ENCODE measurements around the gene ENO3.
"Not testable (repeated sequence)": the region's sequence is repeated elsewhere in the genome, so short reads cannot be mapped to it uniquely, and the experiment has no call there.

Gene ENO3

DNA sequence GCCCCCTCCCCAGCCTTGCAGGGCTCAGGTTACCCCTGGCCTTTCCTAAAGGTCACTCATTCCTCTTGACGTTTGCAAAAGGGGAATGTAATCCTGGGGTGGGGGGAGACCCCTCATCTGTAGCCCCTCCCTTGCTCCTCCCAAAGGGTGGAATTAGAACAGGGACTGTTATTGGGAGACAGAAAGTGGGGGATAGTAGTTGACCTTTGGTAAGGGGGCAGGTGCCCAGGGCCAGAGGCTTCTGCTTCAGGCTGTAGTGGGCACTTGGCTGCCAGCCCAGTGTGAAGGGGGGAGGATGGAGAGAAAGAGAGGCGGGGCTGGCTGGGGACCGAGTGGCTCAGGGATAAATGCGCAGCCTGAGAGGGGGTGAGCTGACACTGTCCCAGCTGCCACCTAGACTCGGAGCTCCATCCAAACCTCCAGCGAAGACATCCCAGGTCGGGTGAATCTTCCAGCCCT lies at the start of gene ENO3:
Gene ENO3, plus strand, starts transcription at position 374 of the 459 bp plus-strand sequence. CDS start 711 bp downstream, outside the sequence.
- DNase-seq (ENCODE audit: low spot score), result no peak

DNA sequence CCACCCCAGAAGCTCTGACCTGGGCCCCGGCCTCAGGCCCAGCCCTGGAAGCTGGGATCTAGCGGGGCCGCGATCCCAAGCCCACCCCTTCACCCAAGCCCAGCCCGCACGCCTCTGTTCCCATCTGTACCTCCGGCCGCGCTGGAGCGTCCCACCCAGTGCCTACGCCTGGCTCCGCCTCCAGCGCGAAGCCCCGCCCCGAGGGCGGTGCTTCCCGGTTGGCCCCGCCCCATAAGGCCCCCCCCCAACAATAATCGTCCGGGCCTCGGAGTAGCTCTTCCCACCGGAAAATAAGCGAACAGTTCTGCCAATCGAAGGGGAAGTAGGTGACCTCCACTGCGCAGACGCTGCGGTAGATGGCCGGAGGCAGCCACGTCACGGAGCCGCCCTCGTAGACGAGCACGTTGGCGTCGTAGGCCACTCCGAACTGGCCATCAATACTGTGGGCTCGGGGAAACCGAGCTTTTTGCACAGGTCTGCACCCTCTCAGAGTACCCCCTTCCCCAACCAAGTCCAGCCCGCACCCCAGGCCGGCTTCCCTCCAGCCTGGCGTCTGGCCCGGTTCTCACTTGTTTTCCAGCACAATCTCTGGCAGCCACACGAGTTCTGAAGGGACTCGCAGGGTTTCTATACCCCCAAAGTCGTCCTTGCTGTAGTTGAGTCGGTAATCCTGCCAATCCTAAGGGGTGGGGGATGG lies 49.1 kb upstream of the ENO3 start:
- no peak for DNase-seq (ENCODE audit: low spot score)

DNA sequence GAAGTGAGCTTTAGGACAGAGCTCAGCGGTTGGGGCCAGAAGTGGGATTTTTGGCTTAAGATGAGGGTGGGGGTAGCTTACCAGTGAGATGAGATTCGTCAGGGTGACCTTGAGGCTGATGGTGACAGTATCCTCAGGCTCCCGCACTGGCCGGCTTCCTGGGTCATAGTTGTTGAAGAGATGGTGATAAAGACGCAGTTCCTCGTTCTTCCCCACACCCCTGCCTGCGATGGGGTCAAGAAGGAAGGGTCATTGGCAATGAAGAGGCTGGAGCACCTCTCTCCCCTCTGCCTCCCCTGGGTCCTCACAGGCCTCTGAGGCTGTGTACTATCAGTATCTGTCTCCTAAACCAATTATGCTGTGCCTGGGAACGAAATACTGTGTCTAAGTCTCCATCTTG lies 48.4 kb upstream of the ENO3 start:
- no peak for DNase-seq (ENCODE audit: low spot score)

DNA sequence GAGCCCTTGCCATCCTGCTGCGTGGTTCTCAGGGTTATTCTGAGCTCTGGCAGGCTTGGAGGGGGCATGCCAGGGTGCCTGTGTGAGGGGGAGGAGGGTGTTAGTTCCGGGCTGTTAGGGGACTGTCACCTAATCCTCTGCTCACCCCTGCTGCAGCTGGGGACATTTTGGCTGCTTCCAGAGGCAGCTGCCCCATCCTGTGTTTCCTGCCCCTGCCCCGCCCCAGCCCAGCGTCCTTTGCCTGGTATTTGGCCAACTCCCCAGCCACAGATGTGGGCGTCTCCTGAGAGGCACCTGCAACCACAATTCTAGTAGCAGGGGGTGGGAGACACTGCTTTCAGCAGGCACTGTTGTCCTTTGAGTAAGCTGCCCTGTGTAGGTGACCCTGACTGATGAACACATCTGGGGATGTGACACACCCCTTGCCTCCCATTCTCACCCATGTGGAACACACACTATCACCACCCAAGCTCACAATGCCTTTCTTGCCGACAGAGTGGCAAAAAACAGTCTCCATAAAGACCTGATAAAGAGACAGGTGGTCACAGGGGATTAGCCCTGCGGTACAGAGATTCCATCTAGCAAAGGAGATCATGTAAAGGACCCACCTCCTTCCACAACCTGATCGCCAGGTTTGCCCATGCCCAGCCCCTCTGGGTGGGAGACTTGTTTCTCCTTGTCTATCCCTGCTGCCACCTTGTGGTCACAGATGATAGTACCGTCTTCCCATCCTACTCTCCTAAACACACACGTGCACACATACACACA lies 47.7 kb upstream of the ENO3 start, which contains the start of gene CHRNE:
Gene CHRNE, minus strand, starts transcription at position 48 of the 768 bp plus-strand sequence. Its CDS starts 35 bp downstream, at position 13.
- DNase-seq (ENCODE audit: low spot score), result peak; percentile 63

DNA sequence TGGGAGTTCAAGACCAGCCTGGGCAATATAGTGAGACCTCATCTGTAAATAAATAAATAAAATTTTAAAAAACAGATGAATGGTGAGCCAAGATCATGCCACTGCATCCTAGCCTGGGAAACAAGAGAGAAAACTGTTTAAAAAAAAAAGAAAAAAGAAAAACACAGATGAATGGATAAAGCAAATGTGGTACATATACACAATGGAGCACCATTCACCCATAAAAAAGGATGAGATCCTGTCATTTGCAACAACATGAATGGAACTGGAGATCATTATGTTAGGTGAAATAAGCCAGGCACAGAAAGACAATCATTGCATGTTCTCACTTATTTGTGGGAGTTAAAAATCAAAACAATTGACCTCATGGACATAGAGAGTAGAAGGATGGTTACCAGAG lies 44.3 kb upstream of the ENO3 start:
- DNase-seq (ENCODE audit: low spot score), result not testable (repeated sequence)

DNA sequence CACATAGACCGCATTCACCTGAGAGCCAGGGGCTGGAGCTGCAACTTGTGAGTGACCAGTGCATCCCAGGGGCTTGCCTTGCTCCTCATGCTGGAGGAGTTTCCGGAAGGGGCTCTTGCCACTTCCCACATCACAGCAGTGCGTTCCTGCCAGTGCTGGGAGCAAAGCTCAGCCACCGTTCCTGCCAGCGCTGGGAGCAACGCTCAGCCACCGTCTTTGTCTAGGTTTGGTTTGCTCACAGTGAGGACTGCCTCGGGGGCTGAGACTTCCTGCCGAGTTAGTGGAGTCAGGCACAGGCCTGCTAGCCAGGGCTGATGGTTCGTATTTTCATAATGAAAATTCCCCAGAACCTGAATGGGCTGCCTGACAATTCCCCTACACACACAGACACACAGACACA lies 42.6 kb upstream of the ENO3 start:
- no peak for DNase-seq (ENCODE audit: low spot score)

DNA sequence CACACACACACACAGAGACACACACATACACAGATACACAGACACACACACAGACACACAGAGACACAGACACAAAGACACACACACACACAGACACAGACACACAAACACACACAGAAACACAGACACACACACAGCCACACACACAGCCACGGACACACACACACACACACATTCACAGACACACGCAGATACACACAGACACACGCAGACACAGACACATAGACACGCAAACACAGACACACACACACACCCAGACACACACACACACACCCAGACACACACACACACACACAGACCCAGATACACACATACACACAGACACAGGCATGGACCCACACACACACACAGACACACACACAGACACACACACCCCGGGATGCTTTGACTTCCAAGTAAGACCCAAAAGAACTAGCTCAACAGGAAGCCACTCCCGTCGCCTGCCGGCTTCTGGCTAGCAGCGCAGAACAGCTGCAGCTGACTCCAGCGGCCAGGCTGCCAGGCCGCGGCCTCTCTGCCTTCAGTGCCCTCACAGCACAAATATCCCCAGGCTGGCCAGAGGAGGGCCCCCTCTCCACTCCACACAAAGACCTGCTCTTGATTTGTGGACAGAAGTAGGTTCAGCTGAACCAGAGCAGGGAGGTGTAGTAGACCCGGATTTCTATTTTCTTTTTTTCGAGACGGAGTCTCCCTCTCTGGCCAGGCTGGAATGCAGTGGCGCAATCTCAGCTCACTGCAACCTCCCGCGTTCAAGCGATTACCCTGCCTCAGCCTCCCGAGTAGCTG lies 42.0 kb upstream of the ENO3 start:
- peak; percentile 87 for DNase-seq (ENCODE audit: low spot score)

DNA sequence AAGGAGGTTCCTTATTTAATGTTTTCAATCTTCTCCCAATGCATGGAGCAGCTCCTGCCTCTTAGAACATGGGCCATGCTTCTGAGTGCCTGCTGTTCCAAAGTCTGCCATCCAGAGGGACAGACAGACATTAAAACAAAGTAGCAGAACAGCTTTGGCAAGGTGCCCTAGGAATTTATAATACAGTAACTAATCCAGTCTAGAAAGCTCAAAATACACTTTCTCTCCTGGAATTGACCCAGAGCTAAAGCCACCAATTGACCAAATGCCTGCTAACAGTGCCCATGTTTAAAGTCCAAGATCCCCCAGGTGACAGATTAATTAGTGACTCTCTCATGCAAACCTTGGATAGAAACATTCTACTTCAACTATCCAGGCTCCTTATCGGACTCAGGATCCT lies 36.9 kb upstream of the ENO3 start:
- DNase-seq (ENCODE audit: low spot score), result no peak

DNA sequence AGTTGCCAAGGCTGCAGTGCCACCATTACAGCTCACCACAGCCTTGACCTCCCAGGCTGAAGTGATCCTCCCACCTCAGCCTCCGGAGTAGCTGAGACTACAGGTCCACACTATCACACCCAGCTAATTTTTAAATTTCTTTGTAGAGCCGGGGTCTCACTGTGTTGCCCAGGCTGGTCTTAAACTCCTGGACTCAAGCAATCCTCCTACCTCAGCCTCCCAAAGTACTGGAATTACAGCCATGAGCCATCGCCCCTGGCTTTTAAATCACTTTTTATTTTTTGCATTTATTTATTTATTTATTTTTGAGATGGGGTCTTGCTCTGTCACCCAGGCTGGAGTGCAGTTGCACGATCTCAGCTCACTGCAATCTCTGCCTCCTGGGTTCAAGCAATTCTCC lies 36.4 kb upstream of the ENO3 start:
- DNase-seq (ENCODE audit: low spot score), result not testable (repeated sequence)

DNA sequence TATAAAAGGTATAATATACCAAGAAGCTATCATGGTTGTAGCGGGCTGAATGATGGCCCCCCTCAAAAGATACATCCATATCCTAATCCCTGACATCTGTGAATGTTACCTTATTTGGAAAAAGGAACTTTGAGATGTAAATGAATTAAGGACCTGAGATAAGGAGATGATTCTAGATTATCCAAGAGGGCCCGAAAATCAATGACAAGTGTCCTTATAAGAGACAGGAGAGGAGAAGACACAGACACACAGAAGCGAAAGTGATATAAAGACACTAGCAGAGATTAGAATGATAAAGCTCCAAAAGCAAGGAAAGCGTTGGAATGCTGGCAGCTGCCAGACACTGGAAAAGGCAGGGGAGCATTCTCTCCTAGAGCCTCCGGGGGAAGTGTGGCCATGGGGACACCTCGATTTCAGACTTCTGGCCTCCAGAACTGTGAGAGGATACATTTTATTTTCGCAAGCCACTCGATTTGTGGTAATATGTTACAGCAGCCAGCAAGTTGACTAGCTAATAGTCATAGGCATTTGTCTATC lies 31.3 kb upstream of the ENO3 start:
- no peak for DNase-seq (ENCODE audit: low spot score)

DNA sequence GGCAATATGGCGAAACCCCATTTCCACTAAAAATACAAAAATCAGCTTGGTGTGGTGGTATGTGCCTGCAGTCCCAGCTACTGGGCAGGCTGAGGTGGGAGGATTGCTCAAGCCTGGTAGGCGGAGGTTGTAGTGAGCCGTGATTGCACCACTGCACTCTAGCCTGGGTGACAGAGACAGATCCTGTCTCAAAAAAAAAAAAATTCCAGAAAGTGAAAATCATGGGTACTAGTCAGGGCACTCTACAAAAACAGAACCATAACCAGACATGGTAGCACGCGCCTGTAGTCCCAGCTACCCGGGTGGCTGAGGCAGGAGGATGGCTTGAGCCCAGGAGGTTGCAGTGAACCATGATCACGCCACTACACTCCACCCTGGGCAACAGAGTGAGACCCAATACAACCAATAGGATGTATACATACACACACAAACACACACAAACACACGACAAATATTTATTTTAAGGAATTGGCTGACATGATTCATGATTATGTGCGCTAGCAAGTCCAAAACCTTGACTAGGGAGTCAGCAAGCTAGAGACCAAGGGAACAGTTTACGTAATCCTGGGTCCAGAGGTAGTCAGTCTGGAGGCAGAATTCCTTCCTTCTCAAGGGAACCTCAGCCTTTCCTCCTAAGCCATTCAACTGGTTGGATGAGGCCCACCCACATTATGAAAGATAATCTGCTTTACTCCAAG lies 30.4 kb upstream of the ENO3 start:
- DNase-seq (ENCODE audit: low spot score), result no peak

DNA sequence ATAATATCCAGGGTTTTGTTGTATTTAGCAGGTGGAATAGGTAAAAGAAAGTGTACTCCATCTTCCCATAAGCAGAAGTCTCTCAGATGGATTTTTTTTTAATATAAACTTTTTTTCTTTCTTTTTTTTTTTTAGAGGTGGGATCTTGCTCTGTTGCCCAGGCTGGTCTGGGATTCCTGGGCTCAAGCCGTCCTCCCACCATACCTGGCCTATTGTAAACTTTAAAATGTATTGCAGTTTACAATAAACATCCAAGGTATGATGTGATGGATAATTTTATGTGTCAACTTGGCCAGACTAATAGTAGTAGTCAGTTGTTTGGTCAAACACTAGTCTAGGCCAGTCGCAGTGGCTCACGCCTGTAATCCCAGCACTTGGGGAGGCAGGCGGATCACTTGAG lies 29.6 kb upstream of the ENO3 start:
- DNase-seq (ENCODE audit: low spot score), result no peak

DNA sequence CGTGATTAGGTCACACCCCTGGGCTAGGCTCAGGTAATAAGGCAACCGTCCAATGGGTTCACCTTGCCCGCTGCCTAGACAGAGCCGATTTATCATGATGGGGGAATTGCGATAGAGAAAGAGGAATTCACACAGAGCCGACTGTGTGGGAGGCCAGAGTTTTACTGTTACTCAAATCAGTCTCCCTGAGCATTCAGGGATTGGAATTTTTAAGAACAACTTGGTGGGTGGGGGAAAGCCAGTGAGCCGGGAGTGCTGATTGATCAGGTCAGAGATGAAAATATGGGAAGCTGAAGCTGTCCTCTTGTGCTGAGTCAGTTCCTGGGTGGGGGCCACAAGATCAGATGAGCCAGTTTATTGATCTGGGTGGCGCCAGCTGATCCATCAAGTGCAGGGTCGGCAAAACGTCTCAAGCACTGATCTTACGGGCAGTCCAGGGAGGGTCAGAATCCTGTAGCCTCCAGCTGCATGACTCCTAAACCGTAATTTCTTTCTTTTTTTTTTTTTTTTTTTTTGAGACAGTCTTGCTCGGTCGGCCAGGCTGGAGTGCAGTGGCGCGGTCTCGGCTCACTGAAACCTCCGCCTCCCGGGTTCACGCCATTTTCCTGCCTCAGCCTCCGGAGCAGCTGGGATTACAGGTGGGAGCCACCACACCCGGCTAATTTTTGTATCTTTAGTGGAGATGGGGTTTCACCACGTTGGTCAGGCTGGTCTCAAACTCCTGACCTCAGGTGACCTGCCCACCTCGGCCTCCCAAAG lies 24.2 kb upstream of the ENO3 start:
- DNase-seq (ENCODE audit: low spot score), result not testable (repeated sequence)

DNA sequence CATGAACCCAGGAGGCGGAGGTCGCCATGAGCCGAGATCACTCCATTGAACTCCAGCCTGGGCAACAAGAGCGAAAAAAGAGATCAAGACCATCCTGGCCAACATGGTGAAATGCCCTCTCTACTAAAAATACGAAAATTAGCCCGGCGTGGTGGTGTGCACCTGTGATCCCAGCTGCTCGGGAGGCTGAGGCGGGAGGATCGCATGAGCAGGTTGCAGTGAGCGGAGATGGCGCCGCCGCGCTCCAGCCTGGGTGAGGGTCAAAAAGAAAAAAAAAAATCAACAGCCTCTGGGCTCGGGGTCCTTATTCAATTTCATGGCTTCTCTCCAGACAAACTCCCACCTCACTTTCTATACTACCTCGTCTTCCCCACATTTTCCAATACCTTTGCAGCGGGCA lies 22.0 kb upstream of the ENO3 start:
- DNase-seq (ENCODE audit: low spot score), result no peak

DNA sequence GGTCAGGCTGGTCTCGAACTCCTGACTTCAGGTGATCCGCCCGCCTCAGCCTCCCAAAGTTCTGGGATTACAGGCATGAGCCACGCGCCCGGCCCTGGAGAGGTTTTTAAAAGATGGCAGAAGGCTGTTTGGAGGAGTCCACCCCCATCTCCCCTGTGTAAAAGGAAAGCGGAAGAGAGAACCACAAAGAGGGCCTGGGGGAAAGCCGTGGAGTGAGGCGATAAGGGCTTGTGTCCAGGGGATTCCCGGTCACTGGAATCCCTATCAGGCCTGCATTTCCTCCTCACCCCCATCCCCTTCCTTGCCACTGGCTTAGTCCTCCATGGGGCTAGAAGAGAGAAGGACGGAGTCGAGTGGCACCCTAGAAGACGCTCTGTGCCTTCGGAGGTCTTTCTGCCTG lies 19.0 kb upstream of the ENO3 start, which contains the start of gene GP1BA:
Gene GP1BA, plus strand, starts transcription at position 315 of the 400 bp plus-strand sequence. CDS start 328 bp downstream, outside the sequence.
- DNase-seq (ENCODE audit: low spot score), result no peak

DNA sequence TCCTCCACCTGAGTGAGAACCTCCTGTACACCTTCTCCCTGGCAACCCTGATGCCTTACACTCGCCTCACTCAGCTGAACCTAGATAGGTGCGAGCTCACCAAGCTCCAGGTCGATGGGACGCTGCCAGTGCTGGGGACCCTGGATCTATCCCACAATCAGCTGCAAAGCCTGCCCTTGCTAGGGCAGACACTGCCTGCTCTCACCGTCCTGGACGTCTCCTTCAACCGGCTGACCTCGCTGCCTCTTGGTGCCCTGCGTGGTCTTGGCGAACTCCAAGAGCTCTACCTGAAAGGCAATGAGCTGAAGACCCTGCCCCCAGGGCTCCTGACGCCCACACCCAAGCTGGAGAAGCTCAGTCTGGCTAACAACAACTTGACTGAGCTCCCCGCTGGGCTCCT lies 18.2 kb upstream of the ENO3 start:
- DNase-seq (ENCODE audit: low spot score), result no peak

DNA sequence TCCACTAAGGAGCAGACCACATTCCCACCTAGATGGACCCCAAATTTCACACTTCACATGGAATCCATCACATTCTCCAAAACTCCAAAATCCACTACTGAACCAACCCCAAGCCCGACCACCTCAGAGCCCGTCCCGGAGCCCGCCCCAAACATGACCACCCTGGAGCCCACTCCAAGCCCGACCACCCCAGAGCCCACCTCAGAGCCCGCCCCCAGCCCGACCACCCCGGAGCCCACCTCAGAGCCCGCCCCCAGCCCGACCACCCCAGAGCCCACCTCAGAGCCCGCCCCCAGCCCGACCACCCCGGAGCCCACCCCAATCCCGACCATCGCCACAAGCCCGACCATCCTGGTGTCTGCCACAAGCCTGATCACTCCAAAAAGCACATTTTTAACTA lies 17.3 kb upstream of the ENO3 start:
- no peak for DNase-seq (ENCODE audit: low spot score)

DNA sequence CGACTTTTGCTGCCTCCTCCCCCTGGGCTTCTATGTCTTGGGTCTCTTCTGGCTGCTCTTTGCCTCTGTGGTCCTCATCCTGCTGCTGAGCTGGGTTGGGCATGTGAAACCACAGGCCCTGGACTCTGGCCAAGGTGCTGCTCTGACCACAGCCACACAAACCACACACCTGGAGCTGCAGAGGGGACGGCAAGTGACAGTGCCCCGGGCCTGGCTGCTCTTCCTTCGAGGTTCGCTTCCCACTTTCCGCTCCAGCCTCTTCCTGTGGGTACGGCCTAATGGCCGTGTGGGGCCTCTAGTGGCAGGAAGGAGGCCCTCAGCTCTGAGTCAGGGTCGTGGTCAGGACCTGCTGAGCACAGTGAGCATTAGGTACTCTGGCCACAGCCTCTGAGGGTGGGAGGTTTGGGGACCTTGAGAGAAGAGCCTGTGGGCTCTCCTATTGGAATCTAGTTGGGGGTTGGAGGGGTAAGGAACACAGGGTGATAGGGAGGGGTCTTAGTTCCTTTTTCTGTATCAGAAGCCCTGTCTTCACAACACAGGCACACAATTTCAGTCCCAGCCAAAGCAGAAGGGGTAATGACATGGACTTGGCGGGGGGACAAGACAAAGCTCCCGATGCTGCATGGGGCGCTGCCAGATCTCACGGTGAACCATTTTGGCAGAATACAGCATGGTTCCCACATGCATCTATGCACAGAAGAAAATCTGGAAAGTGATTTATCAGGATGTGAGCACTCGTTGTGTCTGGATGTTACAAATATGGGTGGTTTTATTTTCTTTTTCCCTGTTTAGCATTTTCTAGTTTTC lies 16.5 kb upstream of the ENO3 start:
- DNase-seq (ENCODE audit: low spot score), result no peak

DNA sequence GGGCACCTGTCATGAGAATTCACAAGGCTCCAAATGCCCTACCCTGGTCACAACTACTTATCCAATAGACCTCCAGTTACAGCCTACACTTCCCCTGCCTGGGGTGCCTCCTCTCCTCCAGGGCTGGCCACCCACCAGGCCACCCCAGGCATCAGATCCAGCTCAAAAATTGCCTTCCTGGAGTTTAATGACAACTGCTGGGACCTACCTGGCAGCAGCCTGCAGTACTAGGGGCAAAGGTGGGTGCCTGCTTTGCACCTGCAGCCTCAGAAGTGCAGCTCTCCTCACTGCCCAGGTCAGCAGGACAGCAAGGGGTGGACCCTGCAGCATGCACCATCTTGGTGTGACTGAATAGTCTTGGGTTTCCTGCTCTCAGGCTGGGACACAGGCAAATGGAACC lies 15.3 kb upstream of the ENO3 start:
- no peak for DNase-seq (ENCODE audit: low spot score)

DNA sequence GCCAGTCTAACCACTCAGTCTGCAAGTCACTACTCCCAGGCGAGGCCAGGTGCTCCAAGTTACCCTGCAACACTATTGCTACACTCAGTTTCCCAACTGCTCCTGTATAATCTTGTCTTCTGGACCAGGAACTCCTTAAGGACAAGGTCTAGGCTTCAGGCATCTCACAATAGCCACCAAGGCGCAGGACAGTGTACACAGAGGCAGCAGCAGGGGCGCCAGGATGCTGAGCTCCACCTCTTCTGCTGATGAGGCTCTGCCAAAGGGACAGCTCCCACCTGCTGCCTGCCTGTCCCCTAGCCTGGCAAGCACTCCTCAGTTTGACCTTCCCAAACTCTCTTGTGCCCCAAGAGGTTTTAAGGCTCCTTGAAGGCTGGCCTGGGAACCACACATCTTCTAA lies 14.5 kb upstream of the ENO3 start:
- no peak for DNase-seq (ENCODE audit: low spot score)
